HG02938 (cell line): Measurements from ENCODE around the gene TMEM165.
A peak's percentile ranks its signal among the peaks of the same experiment; 100 is the strongest.

Experiments used
- ATAC-seq: cut with Tn5 transposase; IDR thresholded peaks from one replicate; pipeline ENCODE4 v1.9.1; 2021; ENCODE audit warnings: mild to moderate bottlenecking, moderate library complexity; ENCODE audit not compliant: unreplicated experiment

TMEM165 gene

GRCh38 chr4:55366621-55367020, 29.1 kb upstream of the TMEM165 start:
- no peak for ATAC-seq

DNA sequence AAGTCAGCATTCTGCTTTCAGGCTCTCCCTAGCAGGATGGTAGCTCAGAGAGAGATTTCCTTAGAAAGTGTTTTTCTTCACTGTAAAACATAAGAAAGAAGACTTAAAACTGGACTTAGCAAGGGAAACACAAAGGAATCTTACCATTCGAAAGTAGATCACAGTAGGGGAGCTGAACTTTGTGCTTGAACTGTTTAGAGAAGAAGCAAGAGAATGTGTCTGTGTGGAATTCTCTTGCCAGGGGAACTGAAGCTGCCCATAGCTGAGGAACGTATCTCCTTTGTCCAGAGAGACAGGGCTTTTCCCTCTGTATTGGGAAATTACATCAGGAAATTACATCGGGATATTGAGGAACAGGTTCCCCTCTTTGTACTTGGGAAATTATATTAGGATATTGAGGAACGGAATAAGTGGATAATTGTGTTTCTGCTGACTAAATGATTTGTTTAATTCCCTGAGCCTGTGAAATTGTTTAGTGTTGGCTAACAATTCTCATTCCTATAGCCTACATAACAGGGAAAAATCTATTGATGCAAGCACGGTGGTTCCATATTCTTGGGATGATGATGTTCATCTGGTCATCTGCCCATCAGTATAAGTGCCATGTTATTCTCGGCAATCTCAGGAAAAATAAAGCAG, 28.6 kb upstream of the TMEM165 start:
- no peak for ATAC-seq

DNA sequence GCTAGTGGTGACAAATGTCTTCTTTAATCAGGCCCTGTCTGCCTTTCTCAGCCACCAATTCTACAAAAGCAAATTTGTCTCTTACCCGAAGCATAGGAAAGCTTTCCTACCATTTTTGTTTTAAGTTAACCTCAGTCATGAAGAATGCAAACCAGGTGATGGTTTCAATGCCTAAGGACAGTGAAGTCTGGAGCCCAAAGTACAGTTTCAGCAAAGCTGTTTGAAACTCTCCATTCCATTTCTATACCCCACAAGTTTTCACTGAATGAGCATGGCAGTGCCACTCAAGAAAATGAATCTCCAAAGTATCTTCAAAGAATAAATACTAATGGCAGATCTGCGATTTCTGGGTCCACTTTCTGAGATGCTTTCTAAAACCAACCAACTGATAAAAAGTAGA, 25.8 kb upstream of the TMEM165 start:
- ATAC-seq = no peak

DNA sequence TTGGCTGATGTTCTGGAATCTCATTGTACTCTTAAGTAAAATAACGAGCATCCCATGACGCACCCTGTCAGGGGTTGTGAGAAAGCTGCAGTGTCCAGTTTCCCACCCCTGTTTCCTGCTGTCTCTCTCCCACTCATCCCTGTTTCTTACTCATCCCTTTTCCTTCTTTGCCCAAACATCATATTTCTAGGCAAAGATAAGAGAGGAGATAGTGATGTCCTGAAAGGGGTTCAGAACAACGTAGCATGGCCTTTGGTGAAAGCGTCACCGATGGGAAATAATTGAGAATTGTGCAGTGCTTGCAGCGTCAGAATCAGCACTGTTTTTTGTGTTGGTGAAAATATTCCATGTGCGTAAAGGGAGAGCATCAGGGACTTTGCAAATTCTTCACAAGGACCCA, 23.5 kb upstream of the TMEM165 start:
- ATAC-seq = no peak

- ATAC-seq = no peak
Observed at GRCh38 chr4:55373461-55373860, 22.3 kb upstream of the TMEM165 start.

- no peak for ATAC-seq
Observed at GRCh38 chr4:55376698-55377097, 19.1 kb upstream of the TMEM165 start.

GRCh38 chr4:55378617-55379467, 16.9 kb upstream of the TMEM165 start:
- no peak for ATAC-seq

DNA sequence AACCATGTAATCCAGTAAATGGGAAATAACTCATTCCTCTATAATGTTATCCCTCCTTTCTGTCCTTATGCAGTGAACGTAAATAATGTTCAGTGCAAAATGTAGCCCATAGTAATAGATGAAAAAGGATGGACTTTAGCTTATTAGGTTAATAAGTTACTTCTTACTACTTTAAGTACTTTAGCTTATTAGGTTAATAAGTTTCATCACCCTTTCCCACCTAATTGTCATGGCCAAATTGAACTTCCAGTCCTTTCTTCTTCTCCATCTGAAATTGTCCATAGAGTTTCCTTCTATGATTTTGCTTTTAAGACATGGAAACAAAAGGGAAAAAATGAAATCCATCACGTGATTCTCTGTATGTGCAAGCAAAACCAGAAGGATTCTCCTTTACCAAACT, 15.2 kb upstream of the TMEM165 start:
- ATAC-seq = no peak

GRCh38 chr4:55381502-55381901, 14.3 kb upstream of the TMEM165 start:
- no peak for ATAC-seq

GRCh38 chr4:55382488-55383003, 13.2 kb upstream of the TMEM165 start:
- no peak for ATAC-seq

DNA sequence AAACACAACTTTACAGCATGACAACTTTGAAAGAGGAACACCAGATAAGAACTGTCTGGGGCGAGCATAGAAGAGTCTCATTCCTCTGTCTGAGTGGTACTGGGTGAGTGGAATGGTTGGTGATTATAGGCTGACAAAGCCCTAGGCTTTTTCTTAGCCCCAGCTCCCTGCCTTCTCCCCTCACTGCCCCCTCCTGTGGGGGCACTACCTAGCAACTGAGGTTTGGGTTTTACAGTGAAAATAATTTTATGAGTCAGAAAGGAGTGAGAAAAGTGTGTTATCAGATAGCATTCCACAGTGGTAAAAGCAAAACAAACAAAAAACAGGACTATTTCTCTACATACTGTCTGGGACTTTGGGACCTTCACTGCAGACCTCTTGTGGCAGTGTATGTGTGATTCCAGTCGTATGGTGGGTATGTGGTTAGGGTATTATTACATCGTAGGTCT, 10.5 kb upstream of the TMEM165 start:
- no peak for ATAC-seq

DNA sequence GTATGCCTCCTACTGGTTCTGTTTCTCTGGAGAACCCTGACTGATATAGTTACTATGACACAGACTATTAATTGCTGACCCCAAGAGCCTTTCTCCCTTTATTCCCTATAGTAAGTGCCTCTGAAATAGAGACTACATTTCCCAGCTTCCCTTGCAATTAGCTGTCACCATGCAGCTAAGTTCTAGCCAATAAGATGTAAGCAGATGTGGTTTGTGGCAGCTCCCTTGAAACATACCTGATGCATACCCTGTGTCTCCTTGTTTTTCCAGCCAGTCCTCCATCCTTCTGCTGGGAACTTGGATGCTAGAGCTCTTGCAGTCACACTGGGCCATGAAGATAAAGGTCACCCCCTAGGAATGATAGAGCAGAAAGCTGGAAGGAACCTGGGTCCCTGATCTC, 9.7 kb upstream of the TMEM165 start:
- ATAC-seq = peak; percentile 87

- ATAC-seq = no peak
Observed at GRCh38 chr4:55386840-55387239, 8.9 kb upstream of the TMEM165 start.

GRCh38 chr4:55393461-55394320, 2.1 kb upstream of the TMEM165 start:
- ATAC-seq = no peak

GRCh38 chr4:55395218-55395528, 584 bp upstream of the TMEM165 start:
- ATAC-seq = no peak

DNA sequence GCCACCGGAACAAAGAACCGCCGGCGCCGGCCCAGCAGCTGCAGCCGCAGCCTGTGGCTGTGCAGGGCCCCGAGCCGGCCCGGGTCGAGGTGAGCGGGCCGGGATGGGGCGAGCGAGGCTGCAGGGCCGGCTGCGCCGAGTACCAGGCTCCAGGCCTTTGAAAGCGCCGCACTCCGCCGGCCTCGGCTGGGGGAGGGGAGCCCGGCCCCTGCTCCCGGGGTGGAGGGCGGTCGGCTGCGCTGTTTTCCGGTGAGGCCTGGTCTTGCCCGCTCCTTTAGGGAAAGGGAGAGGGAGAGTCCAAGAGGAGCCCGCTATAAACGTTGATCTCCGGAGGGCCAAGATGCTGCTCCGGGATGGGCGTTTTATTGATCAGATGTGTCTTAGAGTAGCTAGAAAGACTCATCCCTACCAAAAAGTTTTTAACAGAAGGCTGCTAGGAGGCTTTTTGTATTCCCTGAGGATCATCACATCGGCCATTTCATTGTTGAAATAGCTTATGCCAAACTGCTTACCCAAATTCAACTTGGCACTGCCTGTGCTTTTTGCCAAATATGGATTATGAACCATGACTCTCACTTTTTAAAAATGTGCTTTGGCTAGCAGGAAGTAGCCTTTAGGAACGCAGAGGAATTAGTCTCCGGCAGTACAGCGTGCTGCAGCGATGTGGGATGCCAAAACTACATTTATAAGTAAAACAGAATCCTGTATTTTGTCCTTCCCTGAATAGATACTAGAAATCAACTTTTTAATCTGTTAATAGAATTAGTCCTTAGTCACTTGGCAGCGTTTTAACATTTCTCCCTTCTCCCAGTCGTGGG, 760 bp downstream of the TMEM165 start:
- ATAC-seq = peak; percentile 29

DNA sequence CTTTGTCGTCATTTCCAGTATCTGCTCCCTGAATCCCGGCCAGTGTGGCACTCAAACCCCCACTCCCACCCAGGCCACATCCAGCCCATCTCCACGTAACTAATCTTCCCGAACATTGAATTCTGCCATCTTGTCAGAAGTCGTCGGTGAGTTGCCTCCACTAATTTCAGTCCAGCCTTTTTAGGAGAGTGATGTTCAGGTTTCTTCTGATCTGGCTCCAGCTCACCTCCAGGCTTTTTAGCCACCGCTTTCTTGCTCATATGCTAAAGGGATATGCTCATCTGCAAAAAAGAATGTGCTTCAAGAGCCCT, 1.3 kb downstream of the TMEM165 start:
- ATAC-seq = no peak

DNA sequence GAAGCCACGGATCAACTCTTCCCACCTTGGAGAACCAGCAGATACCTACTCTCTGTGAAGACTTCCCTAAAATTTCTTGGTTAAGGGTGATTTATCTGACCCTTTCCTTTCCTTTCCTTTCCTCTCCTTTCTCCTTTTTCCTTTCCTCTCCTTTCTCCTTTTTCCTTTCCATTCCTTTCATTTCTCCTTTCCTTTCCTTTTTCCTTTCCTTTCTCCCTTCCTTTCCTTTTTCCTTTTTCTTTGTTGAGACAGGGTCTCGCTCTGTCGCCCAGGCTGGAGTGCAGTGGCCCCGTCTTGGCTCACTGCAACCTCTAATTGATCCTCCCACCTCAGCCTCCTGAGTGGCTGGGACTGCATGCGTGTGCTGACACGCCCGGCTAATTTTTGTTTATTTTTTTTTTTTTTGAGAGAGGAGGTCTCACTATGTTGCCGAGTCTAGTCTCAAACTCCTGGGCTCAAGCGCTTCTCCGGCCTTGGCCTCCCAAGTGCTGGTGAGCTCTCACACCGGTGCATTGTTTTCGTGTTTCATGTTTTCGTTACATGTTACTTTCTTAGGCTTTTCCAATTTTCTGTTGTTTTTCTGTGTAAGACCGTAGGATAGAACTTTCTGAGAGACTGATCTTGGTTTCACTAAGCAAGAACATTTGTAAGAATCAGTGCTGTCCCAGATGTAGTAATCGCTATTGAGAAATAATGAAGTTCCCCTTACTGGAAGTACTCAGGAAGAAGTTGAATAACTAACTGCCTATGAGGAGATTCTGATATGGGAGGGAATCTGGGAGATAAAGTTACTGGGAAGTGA, 2.0 kb downstream of the TMEM165 start:
- ATAC-seq = no peak

DNA sequence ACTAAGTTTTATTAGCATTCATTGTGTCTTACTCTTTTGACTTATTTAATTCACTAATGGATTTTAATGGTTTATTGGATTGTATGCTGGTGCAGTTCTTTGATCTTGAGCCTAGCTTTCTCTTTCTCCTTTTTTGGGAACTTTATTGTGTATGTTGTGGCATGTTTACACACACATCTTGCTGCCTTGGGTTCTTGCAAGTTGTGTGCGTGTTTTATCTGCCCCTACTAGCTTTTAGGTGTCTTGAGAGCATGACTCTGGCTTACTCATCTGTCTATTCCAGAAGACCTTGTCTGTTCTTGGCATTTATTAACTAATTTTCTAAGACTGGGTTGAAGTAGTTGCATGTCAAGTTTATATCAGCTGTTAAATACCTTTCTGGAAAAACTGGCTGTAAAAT, 2.7 kb downstream of the TMEM165 start:
- ATAC-seq = no peak

GRCh38 chr4:55398966-55399365, 3.2 kb downstream of the TMEM165 start:
- ATAC-seq = no peak
